8988T (cell line): ENCODE measurements around the gene SERF2.
"Not testable (repeated sequence)": the region's sequence is repeated elsewhere in the genome, so short reads cannot be mapped to it uniquely, and the experiment has no call there.

Experiments
- DNase-seq: peaks from one replicate; pipeline ENCODE4 v3.0.0; 2011

Gene SERF2

DNA sequence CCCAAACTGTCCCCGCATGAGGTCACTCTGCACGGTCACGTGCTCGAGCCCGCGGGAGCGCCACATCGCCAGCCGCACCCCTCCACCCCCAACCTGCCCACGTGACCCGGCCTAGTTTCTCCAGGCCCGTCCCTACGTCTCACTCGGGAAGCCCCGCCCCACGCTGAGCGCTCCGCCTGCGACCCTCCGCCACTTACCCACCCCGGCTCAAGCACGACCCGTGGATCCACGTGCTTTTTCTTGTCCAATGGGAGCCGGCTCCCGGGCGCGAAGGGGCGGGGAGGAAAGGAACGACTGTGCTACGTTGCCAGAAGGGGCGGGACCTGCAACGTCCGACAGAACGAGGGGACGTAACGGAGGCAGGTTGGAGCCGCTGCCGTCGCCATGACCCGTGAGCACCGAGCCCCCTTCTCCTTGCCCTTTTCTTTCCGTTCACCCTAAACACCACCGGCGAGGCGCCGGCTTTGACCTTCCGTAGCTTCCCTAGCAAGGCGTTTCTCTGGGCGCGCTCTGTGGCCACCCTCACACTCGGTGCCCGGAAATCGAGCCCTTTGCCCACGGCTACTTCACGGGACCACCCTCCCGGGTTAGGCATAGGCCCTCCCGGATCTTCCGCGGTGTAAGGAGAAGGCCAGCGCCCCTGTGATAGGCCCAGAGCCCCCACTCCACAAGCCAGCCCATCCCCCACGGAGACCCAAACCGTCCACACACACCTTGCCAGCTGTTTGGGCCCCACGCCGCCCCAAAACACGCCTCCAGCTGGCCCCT is at the start of gene SERF2:
SERF2 (plus strand) TSS at position 328 of the 768 bp plus-strand sequence; CDS start at position 385, 57 bp downstream.
- peak; percentile 89 for DNase-seq

DNA sequence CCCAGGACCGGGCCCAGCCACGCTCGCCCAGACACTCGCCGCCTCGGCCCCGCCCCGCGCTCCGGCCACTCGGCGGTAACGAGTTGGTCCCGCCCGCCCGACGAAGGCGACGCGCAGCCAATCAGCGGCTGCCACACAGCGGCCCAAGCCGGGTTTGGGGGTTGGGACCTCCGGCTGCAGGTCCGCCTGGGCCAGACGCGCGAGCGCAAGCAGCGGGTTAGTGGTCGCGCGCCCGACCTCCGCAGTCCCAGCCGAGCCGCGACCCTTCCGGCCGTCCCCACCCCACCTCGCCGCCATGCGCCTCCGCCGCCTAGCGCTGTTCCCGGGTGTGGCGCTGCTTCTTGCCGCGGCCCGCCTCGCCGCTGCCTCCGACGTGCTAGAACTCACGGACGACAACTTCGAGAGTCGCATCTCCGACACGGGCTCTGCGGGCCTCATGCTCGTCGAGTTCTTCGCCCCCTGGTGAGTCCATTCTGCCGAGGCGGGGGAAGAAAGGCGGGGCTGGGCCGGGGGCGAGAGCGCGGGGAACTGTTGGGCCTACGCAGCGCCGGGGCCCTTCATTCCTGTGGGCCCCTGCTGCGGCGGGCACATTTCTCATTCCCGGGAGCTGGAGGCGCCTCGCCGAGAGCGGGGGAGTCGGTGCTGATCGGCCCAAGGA is 45.7 kb upstream of the SERF2 start, which contains the start of gene PDIA3:
PDIA3 (plus strand) TSS at position 194 of the 658 bp plus-strand sequence; CDS start at position 296, 102 bp downstream.
- peak; percentile 84 for DNase-seq

DNA sequence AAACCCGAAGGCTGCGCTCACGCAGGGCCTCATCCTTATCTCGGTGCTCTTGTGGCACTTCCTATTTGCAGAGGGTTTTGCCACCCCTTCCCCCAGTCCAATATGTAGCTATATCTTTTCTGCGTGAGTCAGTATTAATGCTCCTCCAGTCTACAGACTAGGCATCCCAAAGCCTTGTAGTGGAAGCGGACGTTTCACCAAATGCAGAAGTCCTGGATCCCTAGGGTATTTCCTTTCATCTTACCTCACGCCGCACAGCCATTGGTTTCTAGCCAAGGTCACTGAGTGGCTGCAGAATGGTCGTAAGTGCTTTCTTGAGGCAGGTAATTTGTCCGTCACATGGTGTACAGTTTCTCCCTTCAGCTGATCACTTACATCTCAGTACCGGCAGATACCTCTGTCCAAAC is 45.2 kb upstream of the SERF2 start:
- DNase-seq = not testable (repeated sequence)

DNA sequence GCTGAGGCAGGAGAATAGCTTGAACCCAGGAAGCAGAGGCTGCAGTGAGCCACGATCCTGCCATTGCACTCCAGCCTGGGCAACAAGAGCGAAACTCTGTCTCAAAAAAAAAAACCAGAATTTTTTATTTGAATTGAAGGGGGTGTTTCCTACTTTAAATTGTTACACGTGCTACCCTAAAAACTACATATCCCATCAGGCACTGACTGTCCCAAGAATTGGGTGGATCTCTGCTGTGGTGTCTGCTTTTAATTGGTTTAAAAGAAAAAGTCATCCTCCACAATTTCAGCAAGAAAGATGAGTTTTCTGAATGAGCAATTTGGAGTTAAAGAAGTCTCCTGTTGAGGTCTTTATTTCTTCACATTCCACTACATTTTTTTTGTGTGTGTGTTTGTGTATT is 43.7 kb upstream of the SERF2 start:
- no peak for DNase-seq

DNA sequence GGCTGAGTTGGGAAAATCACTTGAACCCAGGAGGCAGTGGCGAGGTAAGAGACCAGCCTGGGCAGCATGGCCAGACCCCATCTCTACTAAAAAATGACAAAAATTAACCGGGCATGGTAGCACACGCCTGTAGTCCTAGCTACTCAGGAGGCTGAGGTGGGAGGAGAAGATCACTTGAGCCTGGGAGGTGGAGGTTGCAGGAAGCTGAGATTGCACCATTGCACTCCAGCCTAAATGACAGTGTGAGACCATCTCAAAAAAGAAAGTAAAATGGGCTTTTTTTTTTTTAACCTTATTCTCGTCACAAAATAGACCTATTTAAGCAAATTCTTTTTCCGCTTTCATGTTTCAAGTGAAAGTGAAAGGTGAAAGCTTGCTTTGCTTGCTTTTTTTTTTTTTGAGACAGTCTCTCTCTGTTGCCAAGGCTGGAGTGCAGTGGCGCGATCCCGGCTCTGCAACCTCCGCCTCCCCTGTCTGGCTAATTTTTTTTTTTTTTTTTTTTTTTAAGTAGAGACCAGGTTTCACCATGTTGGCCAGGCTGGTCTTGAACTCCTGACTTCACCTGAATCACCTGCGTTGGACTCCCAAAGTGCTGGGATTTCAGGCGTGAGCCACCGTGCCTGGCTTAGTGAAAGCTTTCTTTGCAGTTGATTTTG is 42.3 kb upstream of the SERF2 start:
- DNase-seq = no peak

DNA sequence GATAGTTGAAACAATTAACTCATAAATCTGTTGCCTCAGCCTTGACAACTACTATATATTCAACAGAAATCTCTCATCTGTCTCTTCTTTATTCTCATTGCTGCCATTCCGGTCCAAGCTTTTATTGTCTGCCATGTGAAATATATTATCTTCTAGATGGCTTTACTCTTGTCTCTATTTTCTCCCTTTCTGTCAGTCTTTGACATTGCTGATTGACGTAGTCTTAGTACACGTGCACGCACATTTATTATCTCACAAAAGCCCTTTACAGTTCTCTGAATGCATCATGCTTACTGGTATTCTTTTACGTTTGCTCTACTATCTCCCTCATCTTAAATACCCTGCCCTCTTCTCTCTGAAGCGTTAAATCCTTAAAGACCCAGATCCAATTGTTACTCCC is 40.2 kb upstream of the SERF2 start:
- DNase-seq = no peak

DNA sequence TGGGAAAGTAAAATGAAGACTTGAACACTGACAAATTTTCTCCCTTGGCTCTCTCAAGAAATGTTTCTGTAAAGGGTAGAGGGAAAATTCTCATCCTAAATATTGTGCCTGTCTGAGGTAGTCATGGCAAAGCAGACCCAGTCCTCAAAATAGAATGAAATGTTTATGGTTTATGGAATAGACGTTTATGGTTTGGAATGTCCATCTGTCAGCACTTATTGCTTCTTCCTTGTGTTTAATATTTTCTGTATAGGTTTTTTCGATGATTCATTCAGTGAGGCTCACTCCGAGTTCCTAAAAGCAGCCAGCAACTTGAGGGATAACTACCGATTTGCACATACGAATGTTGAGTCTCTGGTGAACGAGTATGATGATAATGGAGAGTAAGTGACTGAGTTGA is 29.3 kb upstream of the SERF2 start:
- DNase-seq = no peak

DNA sequence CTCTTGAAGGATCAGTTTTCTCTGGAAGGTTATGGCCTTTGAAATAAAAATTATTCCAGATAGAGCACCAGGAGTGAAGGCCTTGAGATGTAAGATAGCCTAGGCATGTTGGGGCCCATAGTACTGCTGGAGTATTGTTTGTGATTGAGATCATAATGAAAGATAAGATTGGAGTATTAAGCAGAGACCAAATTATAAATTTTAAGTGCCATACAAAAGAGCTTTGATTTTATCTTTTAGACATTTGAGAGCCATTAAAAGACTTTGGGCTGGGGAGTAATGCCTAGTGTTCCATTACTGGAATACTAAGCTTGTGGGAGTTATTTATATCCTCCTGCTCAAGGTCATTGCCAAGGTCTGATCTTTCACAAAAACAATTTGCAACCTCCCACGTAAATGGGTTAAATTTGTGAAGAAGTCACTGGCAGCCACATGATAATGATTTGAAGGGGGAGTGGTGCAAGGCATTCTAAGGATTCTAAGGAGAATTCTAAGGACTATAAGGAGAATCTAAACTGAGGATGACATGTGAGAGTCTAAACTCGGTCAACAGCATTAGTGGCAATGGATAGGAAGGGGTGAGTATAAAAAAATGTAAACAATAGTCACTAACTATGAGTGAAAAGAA is 28.2 kb upstream of the SERF2 start:
- DNase-seq = no peak

DNA sequence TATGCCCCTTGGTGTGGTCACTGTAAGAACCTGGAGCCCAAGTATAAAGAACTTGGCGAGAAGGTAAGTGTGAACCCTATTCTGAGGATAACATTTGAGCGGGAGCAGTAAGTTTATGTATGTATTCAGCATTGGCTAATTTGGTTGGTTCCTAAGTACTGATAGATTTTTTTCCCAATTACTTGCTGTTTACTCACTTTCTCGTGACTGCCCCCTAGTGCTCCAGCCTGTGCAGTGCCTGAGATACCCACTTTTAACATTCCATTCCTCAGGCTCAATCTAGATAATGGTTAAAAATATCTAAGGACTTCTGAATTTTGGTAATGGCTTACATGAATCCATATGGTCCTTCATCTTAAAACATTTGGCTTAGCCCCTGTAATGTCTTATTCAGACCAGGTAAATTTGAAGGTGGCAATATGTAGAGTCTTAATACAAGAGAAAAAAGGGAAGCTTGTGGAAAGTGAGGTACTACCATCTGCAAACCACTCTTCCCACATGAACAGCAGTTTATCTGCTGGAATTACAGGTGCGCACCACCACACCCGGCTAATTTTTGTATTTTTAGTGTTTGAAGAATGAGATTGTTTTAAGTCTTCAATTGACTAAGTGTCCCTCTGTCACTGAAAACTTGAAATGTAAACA is 22.4 kb upstream of the SERF2 start:
- no peak for DNase-seq

DNA sequence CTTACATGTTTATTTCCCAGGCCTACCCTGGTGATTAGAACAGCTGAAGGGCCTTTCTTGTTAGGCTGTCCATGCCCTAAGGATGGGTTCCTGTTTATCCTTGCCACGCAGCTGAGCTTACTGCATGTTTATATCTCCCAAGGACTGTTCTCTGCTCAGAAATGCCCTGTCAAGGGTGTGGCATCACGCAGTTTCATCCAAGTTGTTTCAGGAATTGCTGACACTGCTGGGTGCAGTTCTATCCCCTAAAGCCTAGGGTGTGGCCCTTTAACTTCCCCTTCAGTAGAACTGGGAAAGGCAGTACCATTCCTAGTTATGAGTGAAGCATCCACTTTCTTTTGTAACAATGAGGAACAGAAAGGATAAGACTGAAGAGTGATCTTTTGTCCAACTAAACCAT is 20.3 kb upstream of the SERF2 start:
- no peak for DNase-seq

DNA sequence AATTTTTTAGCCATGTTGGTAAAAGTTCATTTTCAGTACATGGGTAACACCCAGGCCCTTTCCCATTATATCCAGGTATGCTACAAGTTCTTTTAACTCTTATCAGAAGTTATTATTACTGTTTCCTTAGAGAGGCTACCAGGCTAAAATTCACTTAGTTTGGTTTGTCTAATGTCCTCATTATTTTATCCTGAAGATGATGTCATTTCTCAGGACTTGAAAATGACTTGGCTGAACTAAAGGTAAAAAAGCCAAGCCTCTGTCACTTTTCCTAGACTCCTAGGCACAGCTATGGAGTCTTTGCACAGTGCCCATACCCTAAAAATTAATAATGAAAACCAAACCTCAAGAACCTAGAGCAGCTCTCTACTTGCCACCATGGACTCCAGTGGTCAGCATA is 19.5 kb upstream of the SERF2 start:
- no peak for DNase-seq

DNA sequence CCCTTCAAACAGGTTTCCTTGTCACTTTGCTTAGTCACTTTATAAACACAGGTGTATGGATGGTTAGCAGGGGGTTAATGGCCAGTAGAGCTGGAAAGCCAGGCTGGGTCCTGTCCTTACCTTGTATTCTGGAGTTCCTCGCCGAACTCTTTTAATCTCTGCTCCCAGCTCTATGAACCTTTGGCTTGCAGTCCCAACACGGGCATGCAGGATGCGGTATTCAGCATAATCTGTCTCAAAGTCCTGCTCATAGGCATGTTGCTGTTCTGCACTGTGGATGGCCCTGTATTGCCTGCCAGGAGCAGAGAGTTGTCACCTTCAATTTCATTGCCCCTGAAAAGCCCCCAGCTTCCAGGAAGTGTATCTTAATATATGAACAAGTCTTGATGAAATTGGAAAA is 18.1 kb upstream of the SERF2 start:
- DNase-seq = no peak

DNA sequence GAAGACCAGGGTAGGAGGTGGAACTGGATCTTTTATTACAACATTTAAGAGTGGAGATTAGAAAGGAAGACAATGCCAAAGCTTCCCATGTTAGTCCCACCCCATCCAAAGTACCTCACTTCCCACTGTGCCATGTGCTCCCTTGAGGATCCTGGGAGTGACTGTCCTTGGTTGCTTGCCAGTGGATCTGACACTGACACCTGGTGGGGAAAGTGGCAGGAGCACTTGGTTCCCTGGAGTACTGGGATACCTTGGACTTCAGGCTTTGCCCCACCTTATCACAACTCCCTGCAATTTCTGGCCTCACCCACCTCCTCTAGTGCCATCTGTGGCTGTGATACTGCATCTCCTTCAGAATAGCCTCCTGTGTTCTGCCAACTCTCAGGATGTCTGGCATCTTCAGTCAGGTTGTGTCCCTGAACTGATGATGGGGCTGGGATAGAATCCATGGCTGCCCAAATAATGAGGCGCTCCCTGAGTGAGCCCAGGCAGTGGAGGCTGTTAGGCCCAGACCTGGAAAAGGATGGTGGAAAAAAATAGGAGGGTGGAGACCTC is 16.6 kb upstream of the SERF2 start:
- no peak for DNase-seq

DNA sequence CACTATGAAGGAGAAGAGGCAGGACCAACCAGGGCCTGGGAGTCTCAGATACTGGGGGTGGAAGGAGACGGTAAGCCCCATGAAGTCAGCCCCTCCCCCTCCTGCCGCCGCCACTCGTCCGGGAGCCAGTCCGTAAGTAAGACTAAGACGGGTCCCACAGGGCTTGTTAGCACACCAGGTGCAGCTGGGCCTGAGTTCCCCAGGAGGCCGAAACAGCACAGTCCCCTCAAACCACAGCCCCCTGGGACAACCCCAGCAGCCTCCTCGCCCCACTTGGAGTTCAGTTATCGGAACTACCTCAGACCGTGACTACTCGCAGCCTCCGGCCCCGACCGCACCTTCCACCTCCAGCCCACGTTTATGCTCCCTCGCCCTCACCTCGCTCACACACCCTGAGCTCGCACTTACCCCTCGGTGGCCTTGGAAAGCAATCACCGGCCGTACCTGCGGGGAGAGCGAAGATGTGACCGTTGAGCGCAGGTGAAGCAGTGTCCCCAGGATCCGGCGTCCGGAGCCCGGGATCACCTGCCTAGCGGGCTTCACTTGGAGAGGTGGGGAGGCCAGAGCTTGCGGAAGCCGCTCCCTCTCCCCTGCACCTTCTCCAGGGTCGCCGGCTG is 15.9 kb upstream of the SERF2 start:
- DNase-seq = no peak

DNA sequence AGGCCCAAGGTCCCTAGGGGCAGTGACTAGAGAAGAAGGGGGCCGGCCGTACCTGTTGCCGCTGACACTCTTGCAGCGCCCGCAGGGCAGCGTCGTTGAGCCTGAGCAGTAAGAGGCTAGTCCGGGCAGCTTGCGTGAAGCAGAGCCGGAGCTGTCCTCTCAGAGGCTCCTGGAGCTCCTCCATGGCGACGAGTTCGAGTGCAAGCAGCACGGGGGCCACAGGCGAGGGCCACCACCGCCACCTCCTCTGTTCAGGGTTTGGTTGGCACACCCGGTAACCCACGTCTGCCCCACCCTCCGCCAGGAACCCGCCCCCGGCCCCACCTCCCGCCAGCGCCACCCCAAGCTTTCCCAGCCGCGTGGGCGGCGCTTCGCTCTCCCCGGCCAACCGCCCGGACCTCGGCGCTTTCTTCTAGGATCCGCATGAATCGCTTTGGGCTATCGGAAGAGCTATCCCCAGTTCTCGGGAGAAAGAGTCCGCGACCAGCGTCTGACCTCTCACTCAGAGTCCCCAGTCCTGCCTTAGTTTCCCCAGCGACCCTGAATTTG is 15.3 kb upstream of the SERF2 start, which contains the start of gene ELL3:
ELL3 (minus strand) TSS at position 249 of the 549 bp plus-strand sequence; CDS start at position 184, 65 bp downstream.
- DNase-seq = no peak

DNA sequence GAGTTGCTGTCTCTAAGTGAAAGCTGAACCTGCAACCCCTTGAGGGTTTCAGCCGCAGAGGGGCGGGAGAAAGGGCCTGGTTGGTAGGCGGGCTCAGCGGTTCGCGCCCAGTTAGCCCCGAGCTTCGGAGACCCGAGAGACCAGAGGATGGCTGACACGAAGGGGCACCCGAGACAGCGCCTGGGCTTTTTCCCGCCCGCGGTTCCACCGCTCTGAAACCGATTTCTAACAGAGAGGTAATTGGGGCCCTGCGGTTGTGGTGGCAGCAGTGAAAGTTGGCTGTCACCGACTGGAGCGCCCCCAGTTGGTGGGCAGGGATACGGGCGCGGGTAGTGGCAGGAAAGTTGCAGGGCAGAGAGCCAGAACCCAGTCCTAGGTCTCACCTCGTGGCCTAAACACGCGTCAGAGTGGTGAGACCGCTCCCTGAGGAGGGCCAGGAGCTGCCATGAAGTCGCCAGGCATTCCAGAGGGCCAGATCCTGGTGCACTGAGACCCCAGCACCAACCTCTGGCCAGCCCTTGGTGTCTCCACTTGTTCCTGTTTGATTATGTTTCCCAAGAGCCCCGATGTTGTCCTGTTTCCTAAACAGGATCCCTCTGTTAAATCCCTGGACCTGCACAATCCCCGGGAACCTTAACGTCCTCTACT is 14.7 kb upstream of the SERF2 start:
- DNase-seq = no peak

DNA sequence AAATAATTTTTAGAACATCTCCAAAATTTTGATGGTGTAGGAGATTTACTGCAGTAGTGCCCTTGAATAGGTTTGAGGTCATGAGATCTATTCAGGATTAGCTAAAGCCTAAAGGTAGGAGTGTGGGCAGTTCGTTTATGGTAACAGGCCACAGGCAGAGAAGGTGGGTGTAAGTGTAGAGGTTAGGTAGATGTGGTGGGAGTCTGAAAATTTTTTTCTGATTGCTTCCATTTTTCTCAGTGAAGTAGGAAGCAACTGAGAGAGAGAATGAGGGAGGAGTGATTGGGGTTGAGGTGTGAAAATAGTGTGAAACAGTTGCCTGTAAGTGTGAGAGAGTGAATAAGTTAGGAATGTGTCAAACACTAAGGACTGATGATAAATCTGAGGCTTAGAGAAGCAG is 13.1 kb upstream of the SERF2 start:
- DNase-seq = no peak

DNA sequence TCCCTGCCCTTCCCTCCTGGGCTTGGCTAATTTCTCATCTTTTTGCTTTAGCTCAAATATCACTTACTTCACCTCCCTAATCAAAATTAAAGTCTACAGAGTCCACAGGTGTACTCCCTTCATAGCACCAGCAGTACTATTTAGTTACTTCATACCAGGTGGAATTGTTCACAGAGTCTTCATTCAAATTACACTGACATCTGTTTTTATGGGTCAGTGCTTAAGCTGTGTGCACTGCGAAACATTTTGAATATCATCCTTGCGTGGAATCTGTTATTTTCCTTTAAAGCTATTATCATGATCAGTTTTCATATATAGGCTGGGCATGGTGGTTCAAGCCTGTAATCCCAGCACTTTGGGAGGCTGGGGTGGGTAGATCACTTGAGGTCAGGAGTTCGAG is 2.7 kb upstream of the SERF2 start:
- no peak for DNase-seq

DNA sequence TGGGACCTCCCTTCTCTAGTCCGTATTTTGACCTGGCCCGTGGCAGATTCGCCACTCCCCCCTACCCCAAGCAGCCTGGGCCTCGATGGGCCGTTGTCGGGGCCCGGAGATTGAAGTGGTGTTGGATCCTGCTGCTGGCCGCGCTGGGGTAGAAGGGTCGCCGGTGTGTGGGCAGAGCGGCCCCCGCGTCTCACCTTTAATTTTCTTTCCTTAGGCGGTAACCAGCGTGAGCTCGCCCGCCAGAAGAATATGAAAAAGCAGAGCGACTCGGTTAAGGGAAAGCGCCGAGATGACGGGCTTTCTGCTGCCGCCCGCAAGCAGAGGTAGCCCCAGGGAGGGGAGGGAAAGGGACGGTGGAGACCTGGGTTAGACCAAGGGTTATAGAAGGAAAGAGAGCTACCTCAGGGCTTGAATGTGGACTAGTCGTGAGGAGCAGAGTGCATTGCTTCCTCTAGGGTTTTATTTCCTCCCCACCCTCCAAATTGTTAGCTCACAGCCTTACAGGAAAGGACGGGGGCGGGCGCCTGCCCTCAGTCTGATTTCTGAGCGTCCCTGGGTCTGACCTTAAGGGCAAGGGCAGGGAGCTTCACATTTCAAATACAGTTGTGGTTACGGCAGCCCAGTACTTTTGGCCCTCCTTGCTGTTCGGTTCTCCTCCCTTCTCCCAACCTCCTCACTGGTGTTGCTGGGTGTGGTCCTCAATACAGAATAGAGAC is 799 bp downstream of the SERF2 start:
- no peak for DNase-seq

DNA sequence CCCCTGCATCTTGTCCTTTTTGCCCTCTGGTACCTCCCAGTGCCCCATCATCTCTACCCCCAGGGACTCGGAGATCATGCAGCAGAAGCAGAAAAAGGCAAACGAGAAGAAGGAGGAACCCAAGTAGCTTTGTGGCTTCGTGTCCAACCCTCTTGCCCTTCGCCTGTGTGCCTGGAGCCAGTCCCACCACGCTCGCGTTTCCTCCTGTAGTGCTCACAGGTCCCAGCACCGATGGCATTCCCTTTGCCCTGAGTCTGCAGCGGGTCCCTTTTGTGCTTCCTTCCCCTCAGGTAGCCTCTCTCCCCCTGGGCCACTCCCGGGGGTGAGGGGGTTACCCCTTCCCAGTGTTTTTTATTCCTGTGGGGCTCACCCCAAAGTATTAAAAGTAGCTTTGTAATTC is 1.5 kb downstream of the SERF2 start:
- DNase-seq = no peak
